ENCODE results near the gene TNFRSF12A. TPM values are rescaled to one million over a fixed set of nuclear protein-coding genes. Genes with fewer than 3 reads are reported as not detected.

TNFRSF12A gene
- total RNA-seq, 4 donors from 2014 or later = 20.9 to 140 (median 57.5) TPM

- no peak for TF ChIP-seq EP300 (IDR thresholded peaks at IDR 0.05)
- TF ChIP-seq, protein P1, sequence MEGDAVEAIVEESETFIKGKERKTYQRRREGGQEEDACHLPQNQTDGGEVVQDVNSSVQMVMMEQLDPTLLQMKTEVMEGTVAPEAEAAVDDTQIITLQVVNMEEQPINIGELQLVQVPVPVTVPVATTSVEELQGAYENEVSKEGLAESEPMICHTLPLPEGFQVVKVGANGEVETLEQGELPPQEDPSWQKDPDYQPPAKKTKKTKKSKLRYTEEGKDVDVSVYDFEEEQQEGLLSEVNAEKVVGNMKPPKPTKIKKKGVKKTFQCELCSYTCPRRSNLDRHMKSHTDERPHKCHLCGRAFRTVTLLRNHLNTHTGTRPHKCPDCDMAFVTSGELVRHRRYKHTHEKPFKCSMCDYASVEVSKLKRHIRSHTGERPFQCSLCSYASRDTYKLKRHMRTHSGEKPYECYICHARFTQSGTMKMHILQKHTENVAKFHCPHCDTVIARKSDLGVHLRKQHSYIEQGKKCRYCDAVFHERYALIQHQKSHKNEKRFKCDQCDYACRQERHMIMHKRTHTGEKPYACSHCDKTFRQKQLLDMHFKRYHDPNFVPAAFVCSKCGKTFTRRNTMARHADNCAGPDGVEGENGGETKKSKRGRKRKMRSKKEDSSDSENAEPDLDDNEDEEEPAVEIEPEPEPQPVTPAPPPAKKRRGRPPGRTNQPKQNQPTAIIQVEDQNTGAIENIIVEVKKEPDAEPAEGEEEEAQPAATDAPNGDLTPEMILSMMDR (IDR thresholded peaks at IDR 0.05) = no peak
- no peak for TF ChIP-seq POLR2AphosphoS5 (IDR thresholded peaks at IDR 0.05)
- TF ChIP-seq POLR2A (IDR thresholded peaks at IDR 0.05; ENCODE audit: low read depth) = no peak
- Histone ChIP-seq H3K36me3 (no peaks in the 10 kb centered on the region), H3K9me3 (no peaks in the 10 kb centered on the region), H3K27me3 (peaks cover 0 to 42% (median 0%) of the 10 kb centered on the region in 4 donors), H3K4me3 (no peak overlapping the region), H3K4me1 (peaks cover 11 to 25% (median 16%) of the 10 kb centered on the region in 4 donors), H3K27ac (replicated peaks in 1 of 4) (no peak overlapping the region)
- intact Hi-C loops (cut with DNase I) = no loop called here
- no peak for DNase-seq (ENCODE audit: extremely low spot score)
- 65% methylated on average over 4 of the region's 8 CpGs for WGBS
These were observed 32.3 kb upstream of the TNFRSF12A start for GRCh38 chr16:2987833-2988232.

DNA sequence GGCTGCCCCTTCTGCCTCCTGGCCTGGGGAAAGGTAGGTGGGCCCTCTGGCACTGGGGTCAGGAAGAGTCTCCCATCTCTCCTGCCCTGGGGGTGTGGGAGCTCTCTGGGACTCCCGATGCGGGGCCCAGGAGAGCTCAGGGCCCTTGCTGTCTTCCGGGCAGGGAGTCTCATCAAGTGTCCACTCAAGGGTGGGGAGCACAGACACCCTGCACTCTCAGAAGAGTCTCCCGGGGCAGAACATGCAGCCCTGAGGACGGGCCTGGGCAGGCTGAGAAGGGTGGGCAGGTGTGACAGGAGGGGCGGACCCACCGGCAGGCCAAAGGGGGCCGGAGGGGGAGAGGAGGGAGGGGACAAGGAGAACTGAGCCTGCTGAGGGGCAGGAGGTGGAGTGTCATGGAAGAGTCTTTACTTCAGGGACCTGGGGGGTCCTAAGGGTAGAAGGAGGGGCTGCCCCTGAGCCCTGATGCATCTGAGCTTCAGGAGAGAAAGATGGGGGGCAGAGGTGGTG lies 31.5 kb upstream of the TNFRSF12A start:
- Histone ChIP-seq H3K4me1 (peaks cover 5 to 18% (median 13%) of the 10 kb centered on the region in 4 donors), H3K27ac (replicated peaks in 1 of 4) (no peak overlapping the region), H3K9me3 (no peaks in the 10 kb centered on the region), H3K36me3 (no peaks in the 10 kb centered on the region), H3K4me3 (no peak overlapping the region), H3K27me3 (peaks cover 0 to 42% (median 0%) of the 10 kb centered on the region in 4 donors)
- intact Hi-C loops (cut with DNase I) = no loop called here
- 69% methylated on average over 5 of the region's 8 CpGs for WGBS
- no peak for DNase-seq (ENCODE audit: extremely low spot score)
- TF ChIP-seq POLR2A (IDR thresholded peaks at IDR 0.05; ENCODE audit: low read depth) (no peak), EP300 (IDR thresholded peaks at IDR 0.05) (no peak), POLR2AphosphoS5 (IDR thresholded peaks at IDR 0.05) (no peak)
- TF ChIP-seq, protein P1 (IDR thresholded peaks at IDR 0.05) = no peak

- intact Hi-C loops (cut with DNase I) = no loop called here
- no peak for DNase-seq (ENCODE audit: extremely low spot score)
- no peaks in the 10 kb centered on the region for H3K36me3 ChIP-seq
- 82% methylated on average over 5 of the region's 10 CpGs for WGBS
- H3K27me3 ChIP-seq = peaks cover 0 to 49% (median 0%) of the 10 kb centered on the region in 4 donors
- no peaks in the 10 kb centered on the region for H3K9me3 ChIP-seq
- H3K4me1 ChIP-seq = peaks cover 0 to 4% (median 1%) of the 10 kb centered on the region in 4 donors
- TF ChIP-seq POLR2A (IDR thresholded peaks at IDR 0.05; ENCODE audit: low read depth) (no peak), POLR2AphosphoS5 (IDR thresholded peaks at IDR 0.05) (no peak), EP300 (IDR thresholded peaks at IDR 0.05) (no peak)
- TF ChIP-seq, protein P1 (IDR thresholded peaks at IDR 0.05) = no peak
- H3K4me3 ChIP-seq = no peak overlapping the region
- H3K27ac ChIP-seq (replicated peaks in 1 of 4) = no peak overlapping the region
These were observed 29.3 kb upstream of the TNFRSF12A start for GRCh38 chr16:2990891-2991290.

DNA sequence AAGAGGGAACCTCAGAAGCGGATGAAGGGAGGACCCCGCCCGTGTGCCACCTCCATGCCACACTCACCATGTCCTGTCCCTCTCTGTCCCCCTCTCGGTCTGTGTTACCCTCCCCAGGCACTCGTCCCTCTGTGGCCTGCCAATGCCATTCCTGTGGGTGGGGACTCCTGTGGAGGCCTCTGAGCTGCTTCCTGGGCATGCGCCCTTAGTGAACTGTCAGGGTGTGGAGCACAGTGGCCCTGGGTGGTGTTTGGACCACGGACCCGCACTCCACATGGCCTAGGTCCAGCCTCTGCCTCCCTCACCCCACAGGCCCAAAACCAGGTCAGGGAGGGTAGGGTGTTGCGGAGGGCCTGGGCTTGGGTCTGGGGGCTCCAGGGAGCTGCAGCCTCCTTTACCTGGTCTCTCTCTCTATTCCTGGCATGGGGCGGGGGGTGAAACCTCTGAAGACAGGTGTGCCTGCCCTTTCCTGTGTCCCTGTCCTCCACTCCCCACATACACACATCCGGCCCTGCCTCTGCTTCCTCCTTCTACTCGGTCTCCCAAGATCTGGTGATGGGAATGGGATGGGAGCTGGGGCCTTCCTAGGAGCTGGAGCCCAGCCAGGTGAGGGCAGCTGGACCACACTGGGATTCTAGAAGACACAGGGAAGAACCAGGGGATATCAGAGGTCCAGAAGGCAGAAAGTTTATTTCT lies 28.5 kb upstream of the TNFRSF12A start:
- no peaks in the 10 kb centered on the region for H3K4me1 ChIP-seq
- H3K27me3 ChIP-seq = peaks cover 0 to 56% (median 0%) of the 10 kb centered on the region in 4 donors
- DNase-seq (ENCODE audit: extremely low spot score) = no peak
- H3K36me3 ChIP-seq = no peaks in the 10 kb centered on the region
- 87% methylated on average over 8 of the region's 12 CpGs for WGBS
- intact Hi-C loops (cut with DNase I) = no loop called here
- no peaks in the 10 kb centered on the region for H3K9me3 ChIP-seq
- no peak overlapping the region for H3K4me3 ChIP-seq
- H3K27ac ChIP-seq (replicated peaks in 1 of 4) = no peak overlapping the region
- TF ChIP-seq POLR2A (IDR thresholded peaks at IDR 0.05; ENCODE audit: low read depth) (no peak), EP300 (IDR thresholded peaks at IDR 0.05) (no peak), POLR2AphosphoS5 (IDR thresholded peaks at IDR 0.05) (no peak)
- TF ChIP-seq, protein P1 (IDR thresholded peaks at IDR 0.05) = no peak

All from esophagus muscularis mucosa (tissue), 4 donors.